Adrenal gland (tissue), 12 donors: ENCODE results near the gene C1orf216. TPM values are rescaled to one million over a fixed set of nuclear protein-coding genes. Genes with fewer than 3 reads are reported as not detected.

Experiments used
- DNase-seq, 7 donors: peaks; one replicate each; pipeline ENCODE4 v3.0.0-alpha.2; 2019 to 2020
- H3K27ac ChIP-seq, 5 donors: fragments of 200-600 bp; sonication (generic) in 4 of 5; 1 replicate in 3 of 5; 2 replicates in 2 of 5; pipeline versions ENCODE4 v1.5.1 to v1.8.0; 2016 to 2020; ENCODE audit warnings: mild to moderate bottlenecking in 1 of 5
- H3K27me3 ChIP-seq: fragments of 200-600 bp; 2 replicates; pipeline ENCODE4 v1.8.0; 2021
- H3K36me3 ChIP-seq, 2 donors: fragments of 200-600 bp; replicated peaks in 1 of 2; 1 replicate in 1 of 2; 2 replicates in 1 of 2; pipeline versions ENCODE4 v1.5.1 to v1.8.0; 2018 to 2022
- H3K4me1 ChIP-seq, 2 donors: fragments of 200-600 bp; replicated peaks in 1 of 2; 1 replicate in 1 of 2; 2 replicates in 1 of 2; pipeline versions ENCODE4 v1.5.1 to v1.8.0; 2018 to 2021
- H3K4me3 ChIP-seq, 4 donors: fragments of 200-600 bp; sonication (generic) in 3 of 4; one replicate each; pipeline ENCODE4 v1.5.1; 2016 to 2018
- H3K9me3 ChIP-seq, 3 donors: fragments of 200-600 bp; sonication (generic) in 1 of 3; replicated peaks in 1 of 3; 1 replicate in 2 of 3; 2 replicates in 1 of 3; pipeline versions ENCODE4 v1.5.1 to v1.8.0; 2016 to 2021
- CTCF ChIP-seq, 6 experiments: fragments of 450-650 bp in 4 of 6; fragments of 200-600 bp in 2 of 6; sonication (generic) in 1 of 6; IDR thresholded peaks; 1 replicate in 5 of 6; 2 replicates in 1 of 6; pipeline versions ENCODE4 v1.5.1 to v1.8.0; 2016 to 2021; ENCODE audit warnings: antibody characterized with exemption in 6 of 6, mild to moderate bottlenecking in 2 of 6, moderate library complexity in 1 of 6
- POLR2A ChIP-seq, 2 donors: fragments of 450-650 bp; IDR thresholded peaks; one replicate each; pipeline ENCODE4 v1.6.1; 2017; ENCODE audit warnings: antibody characterized with exemption in 2 of 2, mild to moderate bottlenecking in 2 of 2, moderate library complexity in 1 of 2
- WGBS, 4 donors: extraction: QIAGEN DNeasy Blood & Tissue Kit in 2 of 4; methylation state at CpG; one replicate each; pipeline versions ENCODE4 v1.1.5 to v1.1.7; 2013 to 2017; 5-methylcytosine and 5-hydroxymethylcytosine counted together
- intact Hi-C, 2 donors: fragments of 100-400 bp; cut with DNase I; formaldehyde crosslinking; loops; one replicate each; pipeline versions ENCODE4 v1.14.1 to v1.15.0; 2022 to 2023
- polyA plus RNA-seq, 3 donors: library from polyadenylated mRNA; stranded (reverse); fragments of 200-250 nt in 2 of 3; fragments of 350-450 nt in 1 of 3; fragmentation: Illumina TruSeq in 1 of 3; extraction: RNeasy Lipid Tissue Mini Kit (QIAGEN cat#74804) in 1 of 3; gene quantifications; one replicate each; pipeline ENCODE4 v1.2.3, GENCODE V29; 2013 to 2014
- total RNA-seq, 9 donors: library from RNA; depleted of rRNA in 4 of 9; stranded (reverse); fragments of >200 nt in 4 of 9; fragments of 120-200 nt in 1 of 9; fragmentation: NEBNext Ultra II Directional in 1 of 9; extraction: Animal tissue kit (Norgen Biotek cat#: 25700) in 1 of 9; gene quantifications; one replicate each; pipeline versions ENCODE4 v1.1.0 to v1.2.4, GENCODE V29; 2013 to 2023
- donor health status: healthy with polysubstance abuse.
- donor health status: Bipolar disorder and iron deficiency.
- donor health status: DM: yes; HTN: yes; CAD: no.
- donor health status: DM: no; HTN: no; CAD: no.
- donor health status: DM: no; HTN: no; CAD: no.
- donor health status: DM: yes; HTN: yes; CAD: no.

Gene C1orf216
- total and polyA plus RNA-seq, 12 donors, result 6.2 to 25.0 (median 13.9) TPM

- TF ChIP-seq POLR2A (IDR thresholded peaks at IDR 0.05) (no peak), CTCF (IDR thresholded peaks at IDR 0.05) (no peak)
- Histone ChIP-seq H3K27ac (no peak overlapping the region), H3K36me3 (no peaks in the 10 kb centered on the region), H3K4me1 (no peaks in the 10 kb centered on the region), H3K27me3 (no peaks in the 10 kb centered on the region), H3K4me3 (no peak overlapping the region), H3K9me3 (no peaks in the 10 kb centered on the region)
- intact Hi-C loops, result no loop called here
- DNase-seq, result no peak
- WGBS, 4 donors, result 77 to 87% (median 80%) methylated on average over 5 of the region's 5 CpGs
These were observed 44.6 kb downstream of the C1orf216 start for GRCh38 chr1:35674111-35674510.

- TF ChIP-seq POLR2A (IDR thresholded peaks at IDR 0.05) (no peak), CTCF (IDR thresholded peaks at IDR 0.05) (no peak)
- H3K27me3 ChIP-seq, result no peaks in the 10 kb centered on the region
- intact Hi-C loops, result no loop called here
- H3K27ac ChIP-seq, result no peak overlapping the region
- H3K36me3 ChIP-seq, result no peaks in the 10 kb centered on the region
- H3K9me3 ChIP-seq, result no peaks in the 10 kb centered on the region
- H3K4me1 ChIP-seq, result no peaks in the 10 kb centered on the region
- WGBS, 4 donors, result 70 to 81% (median 76%) methylated on average over 4 to 6 of the region's 6 CpGs
- H3K4me3 ChIP-seq, result no peak overlapping the region
- no peak for DNase-seq
These were observed 46.6 kb downstream of the C1orf216 start for GRCh38 chr1:35672116-35672515.

- WGBS, 4 donors, result 69 to 74% (median 70%) methylated on average over 5 of the region's 5 CpGs
- no peak for DNase-seq
- H3K4me3 ChIP-seq, result no peak overlapping the region
- H3K4me1 ChIP-seq, result no peaks in the 10 kb centered on the region
- TF ChIP-seq POLR2A (IDR thresholded peaks at IDR 0.05) (no peak), CTCF (IDR thresholded peaks at IDR 0.05) (no peak)
- H3K27me3 ChIP-seq, result peaks cover 4% of the 10 kb centered on the region
- H3K36me3 ChIP-seq, result no peaks in the 10 kb centered on the region
- intact Hi-C loops, result no loop called here
- H3K9me3 ChIP-seq, result no peaks in the 10 kb centered on the region
- no peak overlapping the region for H3K27ac ChIP-seq
These were observed 50.2 kb downstream of the C1orf216 start for GRCh38 chr1:35668506-35668905.

GRCh38 chr1:35666916-35667315 lies 51.8 kb downstream of the C1orf216 start:
- Histone ChIP-seq H3K4me1 (no peaks in the 10 kb centered on the region), H3K27me3 (peaks cover 4% of the 10 kb centered on the region), H3K36me3 (no peaks in the 10 kb centered on the region), H3K4me3 (no peak overlapping the region), H3K27ac (no peak overlapping the region), H3K9me3 (no peaks in the 10 kb centered on the region)
- TF ChIP-seq CTCF (IDR thresholded peaks at IDR 0.05) (no peak), POLR2A (IDR thresholded peaks at IDR 0.05) (no peak)
- no peak for DNase-seq
- 33 to 64% (median 41%) methylated on average over 1 of the region's 1 CpG for WGBS, 4 donors
- intact Hi-C loops, result no loop called here
